Spleen (tissue), 11 donors: ENCODE measurements around the gene PTPN4. TPM values are rescaled to one million over a fixed set of nuclear protein-coding genes. Genes with fewer than 3 reads are reported as not detected.

ENCODE experiments used
- DNase-seq: peaks from one replicate; pipeline ENCODE4 v3.0.0-alpha.2; 2020
- H3K27ac ChIP-seq, 8 donors: fragments of 200-600 bp; sonication (generic) in 7 of 8; 1 replicate in 4 of 8; 2 replicates in 4 of 8; pipeline versions ENCODE4 v1.5.0 to v1.8.0; 2016 to 2021; ENCODE audit warnings: inconsistent platforms in 4 of 8, mild to moderate bottlenecking in 4 of 8, moderate library complexity in 1 of 8
- H3K27me3 ChIP-seq, 7 donors: fragments of 200-600 bp; sonication (generic) in 6 of 7; replicated peaks in 1 of 7; 1 replicate in 4 of 7; 2 replicates in 3 of 7; pipeline versions ENCODE4 v1.5.0 to v1.8.0; 2016 to 2021; ENCODE audit warnings: inconsistent platforms in 3 of 7, mild to moderate bottlenecking in 1 of 7
- H3K36me3 ChIP-seq, 6 donors: fragments of 200-600 bp; sonication (generic) in 5 of 6; 1 replicate in 4 of 6; 2 replicates in 2 of 6; pipeline versions ENCODE4 v1.5.0 to v1.8.0; 2016 to 2021; ENCODE audit warnings: inconsistent platforms in 2 of 6
- H3K4me1 ChIP-seq, 6 donors: fragments of 200-600 bp; sonication (generic) in 5 of 6; 1 replicate in 3 of 6; 2 replicates in 3 of 6; pipeline versions ENCODE4 v1.5.0 to v1.8.0; 2016 to 2021; ENCODE audit warnings: inconsistent platforms in 3 of 6
- H3K4me3 ChIP-seq, 8 donors: fragments of 200-600 bp; sonication (generic) in 7 of 8; 1 replicate in 4 of 8; 2 replicates in 4 of 8; pipeline versions ENCODE4 v1.5.0 to v1.8.0; 2016 to 2021; ENCODE audit warnings: inconsistent platforms in 4 of 8, mild to moderate bottlenecking in 4 of 8, moderate library complexity in 2 of 8
- H3K9me3 ChIP-seq, 8 donors: fragments of 200-600 bp; sonication (generic) in 7 of 8; 1 replicate in 4 of 8; 2 replicates in 4 of 8; pipeline versions ENCODE4 v1.5.0 to v1.8.0; 2016 to 2021; ENCODE audit warnings: inconsistent platforms in 4 of 8
- POLR2A ChIP-seq, 3 donors: fragments of 450-650 bp; IDR thresholded peaks; one replicate each; pipeline ENCODE4 v1.5.1; 2017; ENCODE audit warnings: antibody characterized with exemption in 3 of 3, mild to moderate bottlenecking in 1 of 3
- POLR2AphosphoS5 ChIP-seq, 3 donors: sonication (generic); formaldehyde crosslinking; IDR thresholded peaks; one replicate each; pipeline ENCODE4 v1.5.1; 2017; ENCODE audit warnings: antibody characterized with exemption in 3 of 3
- WGBS, 5 donors: extraction: QIAGEN DNeasy Blood & Tissue Kit in 3 of 5; methylation state at CpG; one replicate each; pipeline versions ENCODE4 v1.1.5 to v1.1.7; 2013 to 2018; 5-methylcytosine and 5-hydroxymethylcytosine counted together
- intact Hi-C: fragments of 100-400 bp; cut with DNase I; formaldehyde crosslinking; loops from one replicate; pipeline ENCODE4 v1.15.0; 2023; ENCODE audit warnings: low total_unique reads
- polyA plus RNA-seq, 3 donors: library from polyadenylated mRNA; stranded (reverse); fragments of 200-250 nt; gene quantifications; one replicate each; pipeline ENCODE4 v1.2.1, GENCODE V29; 2013
- total RNA-seq, 7 donors: library from RNA; depleted of rRNA in 3 of 7; stranded (reverse); fragments of >200 nt in 3 of 7; fragmentation: NEBNext Ultra II Directional in 4 of 7; extraction: Animal tissue kit (Norgen Biotek cat#: 25700) in 4 of 7; gene quantifications; one replicate each; pipeline versions ENCODE4 v1.1.0 to v1.2.1, GENCODE V29; 2016 to 2021
- TF ChIP-seq, protein P1 (sequence below), 11 experiments: fragments of 200-600 bp in 7 of 11; fragments of 450-650 bp in 4 of 11; sonication (generic) in 4 of 11; IDR thresholded peaks in 8 of 11; conservative IDR thresholded peaks in 3 of 11; 1 replicate in 7 of 11; 2 replicates in 4 of 11; pipeline versions ENCODE4 v1.4.0 to v1.8.0; 2016 to 2021; ENCODE audit warnings: antibody characterized with exemption in 11 of 11, inconsistent platforms in 4 of 11, mild to moderate bottlenecking in 1 of 11
- donor health status: healthy with polysubstance abuse.
- donor health status: DM: no; HTN: no; CAD: no; lungs with moderate emphysema.
- donor health status: DM: no; HTN: no; CAD: no.
- donor health status: Bipolar disorder and iron deficiency.
- donor health status: healthy.
- donor health status: DM: no; HTN: no; CAD: no.
- donor health status: DM: yes; HTN: yes; CAD: no.

The PTPN4 gene
- total and polyA plus RNA-seq, 10 donors: 2.4 to 50.9 (median 37.1) TPM

DNA sequence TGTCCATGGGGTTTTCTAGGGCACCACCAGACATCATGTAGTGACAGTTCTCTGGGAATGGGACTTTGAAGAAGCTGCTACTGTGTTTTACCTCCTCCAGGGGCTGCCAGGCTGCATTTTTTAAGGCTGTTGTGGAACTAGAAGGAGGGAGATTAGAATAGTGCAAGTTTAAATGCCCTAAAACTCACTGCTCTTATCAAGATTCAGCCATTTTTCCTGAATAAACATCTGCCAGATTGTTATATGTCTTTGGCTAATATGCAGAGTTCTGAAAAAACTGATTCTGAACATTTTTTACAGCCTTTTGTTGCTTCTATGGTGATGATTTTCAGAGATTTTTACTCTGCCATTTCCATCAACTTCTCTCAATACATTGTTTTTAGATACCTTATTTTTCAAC lies 244.5 kb downstream of the PTPN4 start:
- H3K36me3 ChIP-seq: no peaks in the 10 kb centered on the region
- H3K27ac ChIP-seq: no peak overlapping the region
- no peaks in the 10 kb centered on the region for H3K27me3 ChIP-seq
- DNase-seq: no peak
- TF ChIP-seq POLR2A (IDR thresholded peaks at IDR 0.05): no peak
- TF ChIP-seq, protein P1, sequence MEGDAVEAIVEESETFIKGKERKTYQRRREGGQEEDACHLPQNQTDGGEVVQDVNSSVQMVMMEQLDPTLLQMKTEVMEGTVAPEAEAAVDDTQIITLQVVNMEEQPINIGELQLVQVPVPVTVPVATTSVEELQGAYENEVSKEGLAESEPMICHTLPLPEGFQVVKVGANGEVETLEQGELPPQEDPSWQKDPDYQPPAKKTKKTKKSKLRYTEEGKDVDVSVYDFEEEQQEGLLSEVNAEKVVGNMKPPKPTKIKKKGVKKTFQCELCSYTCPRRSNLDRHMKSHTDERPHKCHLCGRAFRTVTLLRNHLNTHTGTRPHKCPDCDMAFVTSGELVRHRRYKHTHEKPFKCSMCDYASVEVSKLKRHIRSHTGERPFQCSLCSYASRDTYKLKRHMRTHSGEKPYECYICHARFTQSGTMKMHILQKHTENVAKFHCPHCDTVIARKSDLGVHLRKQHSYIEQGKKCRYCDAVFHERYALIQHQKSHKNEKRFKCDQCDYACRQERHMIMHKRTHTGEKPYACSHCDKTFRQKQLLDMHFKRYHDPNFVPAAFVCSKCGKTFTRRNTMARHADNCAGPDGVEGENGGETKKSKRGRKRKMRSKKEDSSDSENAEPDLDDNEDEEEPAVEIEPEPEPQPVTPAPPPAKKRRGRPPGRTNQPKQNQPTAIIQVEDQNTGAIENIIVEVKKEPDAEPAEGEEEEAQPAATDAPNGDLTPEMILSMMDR (IDR thresholded peaks at IDR 0.05 in 8 of 11, conservative IDR thresholded peaks at IDR 0.05 in 3 of 11): no peak
- no peak for TF ChIP-seq POLR2AphosphoS5 (IDR thresholded peaks at IDR 0.05)
- peaks cover 0 to 6% (median 0%) of the 10 kb centered on the region in 6 donors for H3K4me1 ChIP-seq
- intact Hi-C loops: no loop called here
- H3K9me3 ChIP-seq: no peaks in the 10 kb centered on the region
- no peak overlapping the region for H3K4me3 ChIP-seq

DNA sequence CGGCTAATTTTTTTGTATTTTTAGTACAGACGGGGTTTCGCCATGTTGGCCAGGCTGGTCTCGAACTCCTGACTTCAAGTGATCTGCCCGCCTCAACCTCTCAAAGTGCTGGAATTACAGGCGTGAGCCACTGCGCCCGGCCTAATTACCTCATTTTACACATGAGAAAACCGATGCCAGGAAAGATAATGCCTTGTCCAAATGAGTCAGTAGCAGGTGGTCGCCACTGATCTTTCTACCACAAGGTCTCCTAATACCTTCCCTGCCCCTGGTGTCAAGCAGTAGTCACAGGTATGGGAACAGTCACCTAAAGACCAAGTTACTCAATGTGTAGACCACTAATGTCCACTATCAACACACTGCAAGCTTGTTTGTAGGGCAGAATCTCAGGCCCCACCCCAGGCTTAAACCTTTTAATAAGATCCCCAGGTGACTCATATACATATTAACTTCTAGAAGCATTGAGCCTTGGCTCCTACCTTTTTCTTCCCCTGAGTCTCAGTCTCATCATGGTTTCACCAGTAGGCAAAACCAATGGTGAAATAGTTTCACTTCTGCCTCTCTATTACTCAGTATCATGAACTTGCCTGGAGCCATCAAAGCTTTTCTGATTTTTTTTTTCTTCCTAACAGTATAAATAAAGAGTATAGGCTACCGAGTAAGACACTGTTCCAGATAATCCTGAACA lies 246.3 kb downstream of the PTPN4 start:
- TF ChIP-seq POLR2AphosphoS5 (IDR thresholded peaks at IDR 0.05) (no peak), POLR2A (IDR thresholded peaks at IDR 0.05) (no peak)
- TF ChIP-seq, protein P1 (IDR thresholded peaks at IDR 0.05 in 8 of 11, conservative IDR thresholded peaks at IDR 0.05 in 3 of 11): no peak
- H3K4me1 ChIP-seq: peaks cover 0 to 6% (median 0%) of the 10 kb centered on the region in 6 donors
- H3K27ac ChIP-seq: no peak overlapping the region
- H3K36me3 ChIP-seq: no peaks in the 10 kb centered on the region
- intact Hi-C loops: no loop called here
- no peak overlapping the region for H3K4me3 ChIP-seq
- WGBS, 5 donors: 84 to 92% (median 88%) methylated on average over 11 of the region's 11 CpGs
- DNase-seq: no peak
- H3K9me3 ChIP-seq: no peaks in the 10 kb centered on the region
- H3K27me3 ChIP-seq: no peaks in the 10 kb centered on the region

DNA sequence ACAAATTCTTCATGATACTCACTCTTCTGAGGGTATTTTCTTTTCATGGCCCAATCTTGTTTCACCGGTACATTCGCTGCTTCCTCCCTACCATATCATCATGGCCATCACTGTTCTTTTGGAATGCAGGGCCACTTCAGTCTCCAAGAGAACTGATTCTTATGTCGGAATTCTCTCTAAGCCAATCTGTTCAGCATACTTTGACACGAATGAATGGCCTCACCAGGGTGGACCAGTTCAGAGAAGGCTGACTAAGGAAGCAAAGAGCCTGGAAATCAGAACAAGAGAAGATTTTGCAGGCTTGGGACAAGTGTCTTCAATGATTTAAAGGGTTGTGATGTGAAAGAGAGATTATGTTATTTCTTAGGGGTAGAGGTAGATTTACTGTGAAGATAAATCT lies 248.1 kb downstream of the PTPN4 start:
- DNase-seq: no peak
- 92 to 98% (median 94%) methylated on average over 4 of the region's 4 CpGs for WGBS, 5 donors
- H3K9me3 ChIP-seq: no peaks in the 10 kb centered on the region
- H3K27ac ChIP-seq: no peak overlapping the region
- H3K4me1 ChIP-seq: peaks cover 0 to 15% (median 6%) of the 10 kb centered on the region in 6 donors
- TF ChIP-seq POLR2AphosphoS5 (IDR thresholded peaks at IDR 0.05) (no peak), POLR2A (IDR thresholded peaks at IDR 0.05) (no peak)
- TF ChIP-seq, protein P1 (IDR thresholded peaks at IDR 0.05 in 8 of 11, conservative IDR thresholded peaks at IDR 0.05 in 3 of 11): no peak
- intact Hi-C loops: no loop called here
- H3K4me3 ChIP-seq: no peak overlapping the region
- no peaks in the 10 kb centered on the region for H3K27me3 ChIP-seq
- H3K36me3 ChIP-seq: no peaks in the 10 kb centered on the region

- peak overlapping the region; percentile 28 to 84 (median 80) for H3K27ac ChIP-seq
- intact Hi-C loops: no loop called here
- 34 to 43% (median 41%) methylated on average over 8 of the region's 8 CpGs for WGBS, 5 donors
Measured at GRCh38 chr2:120012363-120012762, 252.6 kb downstream of the PTPN4 start.

More at GRCh38 chr2:120012363-120012762, 252.6 kb downstream of the PTPN4 start:
- peak overlapping the region; percentile 75 to 96 (median 90) for H3K4me3 ChIP-seq
- peaks cover 0 to 27% (median 14%) of the 10 kb centered on the region in 6 donors for H3K4me1 ChIP-seq
- no peaks in the 10 kb centered on the region for H3K9me3 ChIP-seq
- no peaks in the 10 kb centered on the region for H3K36me3 ChIP-seq
- peaks cover 0 to 9% (median 0%) of the 10 kb centered on the region in 7 donors for H3K27me3 ChIP-seq
- DNase-seq: no peak
- TF ChIP-seq, protein P1 (IDR thresholded peaks at IDR 0.05 in 8 of 11, conservative IDR thresholded peaks at IDR 0.05 in 3 of 11): no peak
- TF ChIP-seq POLR2AphosphoS5 (IDR thresholded peaks at IDR 0.05) (no peak), POLR2A (IDR thresholded peaks at IDR 0.05) (no peak)
